Activated T-cell treated with anti-CD3 and anti-CD28 coated beads, Interleukin-2, amount 50 U/mL, for 4 hours (primary cell): ENCODE results near the gene FABP7. TPM values are rescaled to one million over a fixed set of nuclear protein-coding genes. Genes with fewer than 3 reads are reported as not detected.
A peak's percentile ranks its signal among the peaks of the same experiment; 100 is the strongest.

Experiments
- ATAC-seq, 2 donors: fragments of 200-7000 bp; cut with Tn5 transposase; one replicate each; pipeline ENCODE4 v1.10.0; 2021
- DNase-seq: peaks from one replicate; pipeline ENCODE4 v3.0.0-alpha.2; 2020
- H3K27me3 Mint-ChIP-seq: one replicate; pipeline ENCODE4 v1.8.0; 2021; ENCODE audit warnings: low read depth, mixed read lengths
- H3K36me3 Mint-ChIP-seq: one replicate; pipeline ENCODE4 v1.8.0; 2022; ENCODE audit warnings: mixed read lengths; ENCODE audit not compliant: insufficient read depth
- H3K4me1 Mint-ChIP-seq: one replicate; pipeline ENCODE4 v1.8.0; 2021; ENCODE audit warnings: low read depth, mixed read lengths
- H3K4me3 Mint-ChIP-seq: one replicate; pipeline ENCODE4 v1.8.0; 2021; ENCODE audit warnings: mild to moderate bottlenecking, moderate library complexity, mixed read lengths
- H3K9me3 Mint-ChIP-seq: one replicate; pipeline ENCODE4 v1.8.0; 2021; ENCODE audit warnings: mixed read lengths
- total RNA-seq, 3 donors: library from RNA; stranded (reverse); gene quantifications; one replicate each; pipeline ENCODE4 v1.2.1, GENCODE V29; 2021

The FABP7 gene
- total RNA-seq, 3 donors from 2014 or later, result not detected

DNA sequence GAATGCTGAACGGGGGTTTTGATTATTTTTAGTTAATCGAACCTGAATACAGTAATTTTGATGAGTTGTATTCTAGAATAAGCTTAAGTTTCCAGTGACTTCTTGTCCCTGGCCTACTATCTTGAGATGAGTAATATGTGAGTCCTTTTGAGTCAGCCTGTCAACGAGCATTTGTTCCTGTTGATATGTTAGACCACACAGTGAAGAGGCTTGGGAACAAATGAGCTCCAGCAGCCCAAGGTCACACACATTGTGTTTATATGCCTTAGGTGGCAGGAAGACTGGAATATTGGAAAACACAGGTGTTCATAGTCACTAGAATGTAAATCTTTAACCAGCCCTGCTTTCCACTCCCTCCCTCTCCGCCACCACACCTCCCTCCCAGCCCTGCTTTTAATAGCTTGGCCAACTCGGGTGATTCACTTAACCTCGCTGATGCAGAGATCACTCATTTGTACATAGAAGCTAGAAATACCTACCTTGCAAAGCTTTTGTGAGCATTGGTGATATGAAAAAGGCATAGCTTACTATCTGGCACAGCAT is 18.7 kb downstream of the FABP7 start:
- DNase-seq, result no peak

DNA sequence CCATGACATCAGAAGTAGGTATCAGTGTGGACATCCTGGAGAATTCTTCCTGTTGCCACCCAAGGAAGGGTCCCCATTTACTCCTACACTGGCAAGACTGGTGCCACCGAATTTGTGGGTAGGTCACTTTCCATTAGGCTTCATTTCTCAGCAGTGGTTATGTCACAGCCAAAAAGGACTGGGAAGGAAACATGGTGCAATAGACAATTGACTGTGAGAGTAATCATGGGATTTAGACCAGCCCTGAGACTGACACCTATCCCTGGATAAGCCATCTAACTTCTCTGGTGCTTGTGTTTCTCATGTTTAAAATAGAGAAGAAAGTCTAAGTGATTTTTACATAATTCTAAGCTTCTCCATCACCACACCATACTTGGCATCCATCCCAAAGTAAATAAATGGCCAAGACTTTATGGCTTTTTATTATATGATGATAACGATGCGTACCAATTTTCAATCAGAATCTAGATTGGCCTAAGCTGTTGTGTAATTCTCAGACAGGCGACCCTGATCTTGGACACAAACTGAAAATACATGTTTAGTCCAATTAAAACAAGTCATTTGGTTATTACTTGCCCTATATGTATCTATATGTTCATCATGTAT is 19.7 kb downstream of the FABP7 start:
- H3K27me3 Mint-ChIP-seq, result peaks cover 4% of the 10 kb centered on the region
- no peak overlapping the region for H3K4me3 Mint-ChIP-seq
- ATAC-seq (no peak), DNase-seq (no peak)
- H3K4me1 Mint-ChIP-seq, result no peaks in the 10 kb centered on the region
- H3K36me3 Mint-ChIP-seq, result no peaks in the 10 kb centered on the region
- no peaks in the 10 kb centered on the region for H3K9me3 Mint-ChIP-seq

More for the DNA sequence above, 18.7 kb downstream of the FABP7 start:
- Mint-ChIP-seq H3K9me3 (no peaks in the 10 kb centered on the region), H3K36me3 (no peaks in the 10 kb centered on the region), H3K4me3 (no peak overlapping the region), H3K27me3 (peaks cover 5% of the 10 kb centered on the region), H3K4me1 (no peaks in the 10 kb centered on the region)
- ATAC-seq, result peak; percentile 66 to 80

DNA sequence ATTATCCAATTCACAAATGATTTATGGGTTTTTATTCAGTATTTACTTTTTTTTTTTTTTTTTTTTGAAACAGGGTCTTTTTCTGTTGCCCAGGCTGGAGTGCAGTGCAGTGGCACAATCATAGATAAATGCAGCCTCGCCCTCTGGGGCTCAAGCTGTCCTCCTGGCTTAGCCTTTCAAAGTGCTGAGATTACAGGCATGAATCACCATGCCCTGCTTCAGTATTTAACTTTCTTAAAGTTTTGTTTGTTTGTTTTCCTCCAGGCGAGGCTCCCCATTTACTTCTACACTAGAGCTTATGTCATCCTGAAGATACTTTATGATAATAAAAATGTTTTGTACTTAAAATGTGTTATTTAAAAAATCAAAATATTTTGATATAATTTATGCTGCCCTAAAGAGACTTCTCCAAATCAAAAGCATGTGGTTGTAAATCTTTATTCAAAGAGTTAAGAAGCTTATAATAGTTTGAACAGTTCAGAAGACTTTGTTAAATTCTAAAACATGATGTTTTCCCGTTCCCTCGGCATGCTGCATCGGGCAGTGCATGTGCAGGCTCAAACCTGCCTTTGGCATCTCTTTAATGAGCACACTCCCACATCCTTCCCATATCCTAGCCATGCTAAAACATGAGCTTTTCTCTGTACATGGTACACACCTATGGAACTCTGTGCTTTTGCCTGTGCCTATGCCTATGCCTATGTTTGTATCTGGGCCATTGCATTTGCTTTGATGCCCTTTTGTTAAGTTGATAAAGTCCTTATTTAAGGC is 20.6 kb downstream of the FABP7 start:
- Mint-ChIP-seq H3K36me3 (no peaks in the 10 kb centered on the region), H3K9me3 (no peaks in the 10 kb centered on the region), H3K4me3 (no peak overlapping the region), H3K4me1 (no peaks in the 10 kb centered on the region), H3K27me3 (peaks cover 1% of the 10 kb centered on the region)
- no peak for DNase-seq
- ATAC-seq, result no peak

DNA sequence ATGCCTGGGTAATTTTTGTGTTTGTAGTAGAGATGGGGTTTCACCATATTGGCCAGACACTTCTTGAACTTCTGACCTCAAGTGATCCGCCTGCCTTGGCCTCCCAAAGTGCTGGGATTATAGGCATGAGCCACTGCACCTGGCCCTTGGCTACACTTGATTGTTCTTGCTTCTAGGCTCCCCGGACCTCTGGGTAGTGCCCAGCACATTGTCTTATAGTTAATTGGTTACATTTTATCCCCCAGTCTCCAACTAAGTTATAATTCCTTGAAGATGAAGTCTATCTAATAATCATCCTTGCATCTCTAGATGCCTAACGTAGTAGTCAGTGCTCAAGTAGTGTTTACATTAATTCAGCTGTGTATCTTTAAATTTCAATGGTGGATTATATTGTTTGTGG is 21.4 kb downstream of the FABP7 start:
- H3K27me3 Mint-ChIP-seq, result no peaks in the 10 kb centered on the region
- H3K36me3 Mint-ChIP-seq, result no peaks in the 10 kb centered on the region
- no peak overlapping the region for H3K4me3 Mint-ChIP-seq
- no peaks in the 10 kb centered on the region for H3K4me1 Mint-ChIP-seq
- ATAC-seq (no peak), DNase-seq (no peak)
- H3K9me3 Mint-ChIP-seq, result no peaks in the 10 kb centered on the region

DNA sequence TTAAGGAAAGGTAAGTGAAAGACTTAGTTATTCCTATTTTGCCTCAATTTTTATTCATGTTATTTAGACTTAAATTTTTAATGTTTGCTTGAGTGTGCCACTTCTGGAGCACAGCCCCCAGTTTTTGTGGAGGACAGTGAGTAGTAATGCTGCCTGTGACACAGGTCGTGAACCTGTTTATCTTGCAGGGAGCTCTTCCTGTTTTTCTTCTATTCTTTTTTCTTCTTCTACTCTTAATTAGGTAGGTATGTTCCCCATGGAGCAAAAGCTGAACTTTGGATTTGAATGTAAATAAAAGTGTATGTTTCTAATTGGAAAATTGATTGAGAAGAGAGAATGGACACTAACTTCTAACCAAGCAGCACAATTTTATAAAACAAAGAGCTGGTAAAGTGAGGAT is 21.9 kb downstream of the FABP7 start:
- DNase-seq (no peak), ATAC-seq (no peak)
- Mint-ChIP-seq H3K27me3 (no peaks in the 10 kb centered on the region), H3K36me3 (no peaks in the 10 kb centered on the region), H3K4me1 (no peaks in the 10 kb centered on the region), H3K9me3 (no peaks in the 10 kb centered on the region), H3K4me3 (no peak overlapping the region)

DNA sequence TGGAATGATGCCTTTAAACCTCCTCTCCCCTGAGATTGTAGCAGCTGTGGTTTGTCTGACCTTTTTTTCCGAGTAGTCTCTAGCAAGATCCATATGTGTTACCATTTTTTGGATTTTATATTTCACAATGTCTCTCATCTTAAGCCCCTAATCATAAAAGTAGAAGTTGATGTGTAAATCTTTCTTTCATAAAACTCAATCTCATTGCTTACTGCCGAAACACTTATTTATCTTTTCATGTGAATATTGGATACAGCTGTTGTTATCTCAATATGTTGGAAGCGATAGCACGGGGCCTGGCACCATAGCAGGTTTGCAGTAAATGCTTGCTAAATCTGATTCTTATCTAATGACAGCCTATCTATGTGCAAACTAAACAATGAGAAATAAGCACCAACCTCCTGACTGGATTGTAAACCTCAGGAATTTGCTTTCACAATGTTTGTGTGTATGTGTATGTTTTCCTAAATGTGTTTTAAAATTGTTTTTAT is 23.7 kb downstream of the FABP7 start:
- no peak overlapping the region for H3K4me3 Mint-ChIP-seq
- H3K4me1 Mint-ChIP-seq, result no peaks in the 10 kb centered on the region
- no peak for ATAC-seq
- no peaks in the 10 kb centered on the region for H3K9me3 Mint-ChIP-seq
- H3K36me3 Mint-ChIP-seq, result no peaks in the 10 kb centered on the region
- H3K27me3 Mint-ChIP-seq, result no peaks in the 10 kb centered on the region
- DNase-seq, result no peak

DNA sequence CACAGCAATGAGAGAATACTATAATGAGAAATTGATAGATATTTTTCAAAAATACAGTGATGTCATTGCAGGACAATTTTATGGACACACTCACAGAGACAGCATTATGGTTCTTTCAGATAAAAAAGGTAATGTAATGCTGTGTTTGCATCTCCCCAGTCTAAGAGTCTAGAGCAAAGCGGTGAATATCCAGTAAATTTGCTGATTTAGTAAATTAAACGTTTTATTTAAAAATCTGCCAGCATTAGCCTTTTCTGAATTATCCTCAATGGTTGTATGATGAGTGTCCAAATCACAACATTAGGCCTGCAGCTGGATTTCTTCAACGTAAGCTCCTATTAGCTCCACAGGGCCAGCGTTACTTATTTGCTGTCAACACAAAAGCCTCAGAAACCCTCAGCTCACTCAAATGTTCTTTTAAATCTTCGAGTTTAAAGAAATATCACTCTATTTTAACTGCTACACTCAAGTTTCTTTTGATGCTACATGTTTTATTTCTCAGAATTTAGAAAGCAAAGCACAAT is 25.5 kb downstream of the FABP7 start:
- no peaks in the 10 kb centered on the region for H3K27me3 Mint-ChIP-seq
- no peaks in the 10 kb centered on the region for H3K36me3 Mint-ChIP-seq
- ATAC-seq, result no peak
- H3K4me1 Mint-ChIP-seq, result no peaks in the 10 kb centered on the region
- no peak for DNase-seq
- H3K4me3 Mint-ChIP-seq, result no peak overlapping the region
- no peaks in the 10 kb centered on the region for H3K9me3 Mint-ChIP-seq

DNA sequence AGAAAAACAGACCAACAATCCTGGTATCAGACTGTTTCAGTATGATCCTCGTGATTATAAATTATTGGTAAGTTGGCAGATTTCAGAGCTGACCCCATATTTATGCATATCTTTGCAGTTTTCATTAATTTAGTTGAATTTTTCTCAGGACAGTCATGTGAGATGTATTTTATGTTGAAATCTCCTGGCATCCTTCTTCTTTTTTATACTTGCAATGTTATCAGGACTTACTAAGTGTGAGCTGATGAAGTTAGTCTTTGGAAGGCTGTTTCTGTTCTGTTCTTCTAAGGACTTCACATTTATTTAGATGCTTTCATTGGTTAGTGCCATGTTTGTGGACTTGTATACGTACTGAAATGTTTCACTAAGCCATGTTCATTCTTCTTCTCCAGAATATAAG is 26.8 kb downstream of the FABP7 start:
- H3K4me1 Mint-ChIP-seq, result no peaks in the 10 kb centered on the region
- no peaks in the 10 kb centered on the region for H3K27me3 Mint-ChIP-seq
- DNase-seq, result no peak
- no peaks in the 10 kb centered on the region for H3K36me3 Mint-ChIP-seq
- no peak for ATAC-seq
- H3K9me3 Mint-ChIP-seq, result no peaks in the 10 kb centered on the region
- H3K4me3 Mint-ChIP-seq, result no peak overlapping the region

DNA sequence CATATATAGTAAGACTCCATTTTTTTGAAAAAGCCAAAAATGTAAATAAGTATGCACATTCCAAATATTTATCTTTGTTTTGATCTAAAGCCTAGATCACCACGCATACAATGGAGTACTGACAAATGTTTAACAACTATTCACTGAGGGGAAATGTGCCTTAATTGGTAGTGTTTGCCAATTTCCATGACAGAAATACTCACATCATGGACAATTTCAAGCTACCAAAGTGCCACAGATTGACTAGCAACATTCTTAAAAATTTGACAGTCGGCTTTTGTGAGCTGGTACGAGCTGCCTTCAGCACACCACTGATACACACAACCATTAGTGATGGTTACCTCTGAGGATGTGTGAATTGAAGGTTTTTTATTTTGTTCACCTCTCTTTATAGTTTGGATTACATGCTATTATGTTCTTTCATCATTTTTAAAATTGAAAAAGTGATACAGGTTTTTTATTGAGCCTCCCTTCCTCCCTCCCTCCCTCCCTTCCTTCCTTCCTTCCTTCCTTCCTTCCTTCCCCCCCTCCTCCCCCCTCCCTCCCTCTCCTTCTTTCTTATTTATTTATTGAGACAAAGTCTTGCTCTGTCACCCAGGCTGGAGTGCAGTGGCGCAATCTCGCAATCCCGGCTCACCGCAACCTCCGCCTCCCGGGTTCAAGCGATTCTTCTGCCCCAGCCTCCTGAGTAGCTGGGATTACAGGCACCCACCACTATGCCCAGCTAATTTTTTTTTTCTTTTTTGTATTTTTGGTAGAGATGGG is 28.8 kb downstream of the FABP7 start:
- ATAC-seq (no peak), DNase-seq (no peak)
- Mint-ChIP-seq H3K4me3 (no peak overlapping the region), H3K4me1 (no peaks in the 10 kb centered on the region), H3K27me3 (no peaks in the 10 kb centered on the region), H3K36me3 (no peaks in the 10 kb centered on the region), H3K9me3 (no peaks in the 10 kb centered on the region)

DNA sequence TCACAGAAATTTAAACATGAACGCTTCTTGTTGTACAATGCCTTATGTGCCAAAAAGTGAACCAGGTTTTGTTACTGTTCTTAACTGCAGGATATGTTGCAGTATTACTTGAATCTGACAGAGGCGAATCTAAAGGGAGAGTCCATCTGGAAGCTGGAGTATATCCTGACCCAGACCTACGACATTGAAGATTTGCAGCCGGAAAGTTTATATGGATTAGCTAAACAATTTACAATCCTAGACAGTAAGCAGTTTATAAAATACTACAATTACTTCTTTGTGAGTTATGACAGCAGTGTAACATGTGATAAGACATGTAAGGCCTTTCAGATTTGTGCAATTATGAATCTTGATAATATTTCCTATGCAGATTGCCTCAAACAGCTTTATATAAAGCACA is 29.5 kb downstream of the FABP7 start:
- H3K4me3 Mint-ChIP-seq, result no peak overlapping the region
- ATAC-seq (no peak), DNase-seq (no peak)
- no peaks in the 10 kb centered on the region for H3K36me3 Mint-ChIP-seq
- H3K9me3 Mint-ChIP-seq, result no peaks in the 10 kb centered on the region
- no peaks in the 10 kb centered on the region for H3K27me3 Mint-ChIP-seq
- no peaks in the 10 kb centered on the region for H3K4me1 Mint-ChIP-seq

DNA sequence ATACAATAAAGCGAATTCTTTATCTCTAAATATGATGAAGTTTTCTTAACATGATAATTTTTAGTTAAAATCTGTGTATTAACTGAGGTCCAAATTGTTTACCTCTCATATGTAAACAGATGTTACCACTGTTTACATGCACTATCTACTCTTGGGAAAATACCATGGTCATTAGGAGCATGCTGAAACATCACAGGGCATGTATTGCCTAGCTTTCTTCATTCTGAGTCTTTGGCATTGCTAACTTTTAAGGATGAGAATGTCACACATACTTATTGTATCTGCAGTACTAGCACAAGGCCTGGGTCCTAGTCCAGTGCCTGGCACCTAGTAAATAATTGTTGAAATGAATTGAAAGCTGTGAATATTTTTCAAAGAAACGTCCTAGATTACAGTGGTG is 30.2 kb downstream of the FABP7 start:
- Mint-ChIP-seq H3K36me3 (no peaks in the 10 kb centered on the region), H3K4me1 (no peaks in the 10 kb centered on the region), H3K9me3 (no peaks in the 10 kb centered on the region), H3K4me3 (no peak overlapping the region), H3K27me3 (no peaks in the 10 kb centered on the region)
- DNase-seq (no peak), ATAC-seq (no peak)

DNA sequence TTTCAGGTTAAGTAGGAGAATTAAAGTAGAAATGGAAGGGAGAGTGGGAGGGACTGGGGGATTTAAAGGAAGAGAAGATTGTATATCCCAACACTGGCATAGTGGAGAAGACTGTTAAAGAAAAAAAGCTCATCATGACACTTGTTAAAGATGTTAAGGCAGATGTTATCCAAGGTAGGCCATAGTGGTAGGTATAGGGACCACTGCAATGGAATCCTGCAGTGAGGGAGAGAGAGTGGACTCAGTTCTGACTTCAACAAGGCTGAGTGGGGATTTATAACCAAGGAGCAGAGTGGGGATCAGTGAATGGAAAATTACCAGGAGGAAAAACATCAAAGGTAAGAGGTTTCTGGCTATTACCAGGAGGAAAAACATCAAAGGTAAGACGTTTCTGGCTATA is 30.7 kb downstream of the FABP7 start:
- ATAC-seq (no peak), DNase-seq (no peak)
- Mint-ChIP-seq H3K4me3 (no peak overlapping the region), H3K27me3 (no peaks in the 10 kb centered on the region), H3K36me3 (no peaks in the 10 kb centered on the region), H3K4me1 (no peaks in the 10 kb centered on the region), H3K9me3 (no peaks in the 10 kb centered on the region)

DNA sequence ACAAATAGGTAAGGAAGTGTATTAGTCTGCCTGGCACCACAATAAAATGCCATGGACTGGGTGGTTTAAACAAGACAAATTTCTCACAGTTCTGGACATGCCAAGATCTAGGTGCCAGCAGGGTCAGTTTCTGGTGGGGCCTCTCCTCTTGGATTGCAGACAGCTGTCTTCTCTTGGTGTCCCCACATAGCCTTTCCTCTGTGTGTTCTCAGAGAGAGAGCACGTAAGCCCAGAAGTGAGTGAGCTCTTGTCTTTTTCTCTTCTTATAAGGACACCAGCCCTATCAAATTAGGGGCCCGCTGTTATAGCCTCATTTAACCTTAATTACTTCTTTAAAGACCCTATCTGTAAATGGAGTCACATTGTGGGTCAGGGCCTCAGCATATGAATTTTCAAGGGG is 37.8 kb downstream of the FABP7 start:
- Mint-ChIP-seq H3K27me3 (no peaks in the 10 kb centered on the region), H3K4me3 (no peak overlapping the region), H3K36me3 (no peaks in the 10 kb centered on the region), H3K9me3 (no peaks in the 10 kb centered on the region), H3K4me1 (no peaks in the 10 kb centered on the region)
- no peak for DNase-seq
- no peak for ATAC-seq

DNA sequence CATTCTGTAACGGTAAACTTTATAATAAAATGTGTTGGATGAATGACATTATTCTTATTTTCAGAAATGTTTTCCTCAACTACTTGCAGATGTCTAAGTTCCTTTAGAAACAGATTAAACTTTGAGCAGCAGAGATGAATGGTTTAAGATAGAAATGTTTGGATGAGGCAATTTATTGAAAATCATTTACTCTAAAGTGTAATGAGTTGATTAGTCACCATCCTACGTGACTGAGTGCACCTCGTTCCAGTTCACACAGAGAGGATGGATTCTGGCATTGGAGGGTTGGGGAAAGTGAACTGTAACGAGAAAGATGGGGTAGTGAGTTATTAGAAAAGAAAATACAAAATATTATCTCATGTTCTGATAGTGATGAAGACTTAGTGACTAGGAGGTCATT is 38.2 kb downstream of the FABP7 start:
- no peak overlapping the region for H3K4me3 Mint-ChIP-seq
- no peaks in the 10 kb centered on the region for H3K27me3 Mint-ChIP-seq
- ATAC-seq, result no peak
- H3K9me3 Mint-ChIP-seq, result no peaks in the 10 kb centered on the region
- no peaks in the 10 kb centered on the region for H3K4me1 Mint-ChIP-seq
- DNase-seq, result no peak
- H3K36me3 Mint-ChIP-seq, result no peaks in the 10 kb centered on the region
